NCI-H82 treated with DMSO at 0.1 percent for 48 hours (cell line): Measurements from ENCODE around the gene RAI1.
A peak's percentile ranks its signal among the peaks of the same experiment; 100 is the strongest.
"Not testable (repeated sequence)": the region's sequence is repeated elsewhere in the genome, so short reads cannot be mapped to it uniquely, and the experiment has no call there.

Experiments
- DNase-seq: peaks from one replicate; lab custom pipeline; 2025; ENCODE audit not compliant: unreplicated experiment; lab: John Stamatoyannopoulos, UW

Gene RAI1

GRCh38 chr17:17680477-17681186, 626 bp upstream of the RAI1 start:
- DNase-seq: no peak

- DNase-seq: no peak
These were observed 560 bp downstream of the RAI1 start for GRCh38 chr17:17681744-17682292.

- DNase-seq: no peak
These were observed 1.1 kb downstream of the RAI1 start for GRCh38 chr17:17682293-17682736.

GRCh38 chr17:17682737-17683680, 1.8 kb downstream of the RAI1 start:
- no peak for DNase-seq

GRCh38 chr17:17683710-17684365, 2.6 kb downstream of the RAI1 start:
- no peak for DNase-seq

GRCh38 chr17:17684906-17685774, 3.9 kb downstream of the RAI1 start:
- DNase-seq: no peak

- no peak for DNase-seq
These were observed 4.6 kb downstream of the RAI1 start for GRCh38 chr17:17685775-17686291.

GRCh38 chr17:17689312-17689711, 8.1 kb downstream of the RAI1 start:
- DNase-seq: no peak

- not testable (repeated sequence) for DNase-seq
These were observed 9.0 kb downstream of the RAI1 start for GRCh38 chr17:17690233-17690632.

- no peak for DNase-seq
These were observed 10.4 kb downstream of the RAI1 start for GRCh38 chr17:17691468-17692263.

- DNase-seq: no peak
These were observed 11.3 kb downstream of the RAI1 start for GRCh38 chr17:17692353-17693252.

- peak; percentile 53 for DNase-seq
These were observed 12.3 kb downstream of the RAI1 start for GRCh38 chr17:17693253-17694168.

- no peak for DNase-seq
These were observed 13.2 kb downstream of the RAI1 start for GRCh38 chr17:17694169-17695081.

GRCh38 chr17:17696085-17696484, 14.8 kb downstream of the RAI1 start:
- no peak for DNase-seq

GRCh38 chr17:17696882-17697633, 15.8 kb downstream of the RAI1 start:
- DNase-seq: no peak
